GM19463 (cell line): Measurements from ENCODE around the gene CCDC92.
"Not testable (repeated sequence)": the region's sequence is repeated elsewhere in the genome, so short reads cannot be mapped to it uniquely, and the experiment has no call there.

ENCODE experiments used
- ATAC-seq: cut with Tn5 transposase; IDR thresholded peaks from one replicate; pipeline ENCODE4 v1.9.1; 2021; ENCODE audit warnings: mild to moderate bottlenecking, moderate library complexity; ENCODE audit not compliant: unreplicated experiment

Gene CCDC92

GRCh38 chr12:123912415-123913380 is 59.9 kb downstream of the CCDC92 start:
- no peak for ATAC-seq

- ATAC-seq = not testable (repeated sequence)
Measured at GRCh38 chr12:123911672-123912409, 60.8 kb downstream of the CCDC92 start.

- ATAC-seq = no peak
Measured at GRCh38 chr12:123910761-123911193, 61.9 kb downstream of the CCDC92 start.

GRCh38 chr12:123910057-123910456 is 62.6 kb downstream of the CCDC92 start:
- ATAC-seq = no peak

GRCh38 chr12:123908884-123909725 is 63.5 kb downstream of the CCDC92 start:
- ATAC-seq = no peak

GRCh38 chr12:123907726-123908476 is 64.7 kb downstream of the CCDC92 start:
- ATAC-seq = no peak

GRCh38 chr12:123906711-123907420 is 65.8 kb downstream of the CCDC92 start:
- ATAC-seq = no peak

GRCh38 chr12:123905319-123905925 is 67.2 kb downstream of the CCDC92 start:
- ATAC-seq = no peak

GRCh38 chr12:123903301-123904065 is 69.1 kb downstream of the CCDC92 start:
- ATAC-seq = no peak

- no peak for ATAC-seq
Measured at GRCh38 chr12:123902821-123903220, 69.8 kb downstream of the CCDC92 start.

GRCh38 chr12:123900871-123901376 is 71.7 kb downstream of the CCDC92 start:
- no peak for ATAC-seq

- ATAC-seq = no peak
Measured at GRCh38 chr12:123899368-123899767, 73.3 kb downstream of the CCDC92 start.

- no peak for ATAC-seq
Measured at GRCh38 chr12:123898673-123899072, 74.0 kb downstream of the CCDC92 start.

GRCh38 chr12:123897221-123897620 is 75.4 kb downstream of the CCDC92 start:
- ATAC-seq = no peak

- ATAC-seq = no peak
Measured at GRCh38 chr12:123896767-123897166, 75.9 kb downstream of the CCDC92 start.

- no peak for ATAC-seq
Measured at GRCh38 chr12:123895451-123895850, 77.2 kb downstream of the CCDC92 start.

GRCh38 chr12:123894823-123895345 is 77.7 kb downstream of the CCDC92 start:
- no peak for ATAC-seq

- no peak for ATAC-seq
Measured at GRCh38 chr12:123893276-123893675, 79.4 kb downstream of the CCDC92 start.
